Fibroblast of lung (primary cell): Measurements from ENCODE around the gene DZIP1. TPM values are rescaled to one million over a fixed set of nuclear protein-coding genes. Genes with fewer than 3 reads are reported as not detected.
A peak's percentile ranks its signal among the peaks of the same experiment; 100 is the strongest.

Source experiments
- DNase-seq, 2 donors: peaks; one replicate each; pipeline versions ENCODE4 v3.0.0 to v3.0.0-alpha.2; 2010; ENCODE audit warnings: low read depth in 2 of 2
- H2AFZ ChIP-seq: 2 replicates; pipeline ENCODE4 v1.5.1; 2012; ENCODE audit warnings: low read length, control low read depth, inconsistent platforms
- H3K27ac ChIP-seq: 2 replicates; pipeline ENCODE4 v1.5.1; 2011; ENCODE audit warnings: low read length, control low read depth; ENCODE audit not compliant: insufficient read depth
- H3K27me3 ChIP-seq: 2 replicates; pipeline ENCODE4 v1.5.1; 2011; ENCODE audit warnings: mild to moderate bottlenecking, low read length; ENCODE audit not compliant: control insufficient read depth, insufficient read depth
- H3K36me3 ChIP-seq: 2 replicates; pipeline ENCODE4 v1.5.1; 2011; ENCODE audit warnings: low read length; ENCODE audit not compliant: control insufficient read depth, insufficient read depth
- H3K4me1 ChIP-seq: 2 replicates; pipeline ENCODE4 v1.5.1; 2011; ENCODE audit warnings: low read length; ENCODE audit not compliant: control insufficient read depth, insufficient read depth; ENCODE audit errors: extremely low read depth
- H3K4me2 ChIP-seq: 2 replicates; pipeline ENCODE4 v1.5.1; 2011; ENCODE audit warnings: low read length, control low read depth; ENCODE audit not compliant: insufficient read depth; ENCODE audit errors: extremely low read depth
- H3K4me3 ChIP-seq, 4 experiments: fragments of 200-600 bp in 1 of 4; sonication (generic) in 1 of 4; replicated peaks in 1 of 4; 2 replicates each; pipeline ENCODE4 v1.5.1; 2011 to 2016; ENCODE audit warnings: low read length in 4 of 4, low read depth in 3 of 4, mild to moderate bottlenecking in 3 of 4, control low read depth in 2 of 4, inconsistent platforms in 1 of 4, mixed read lengths in 1 of 4; ENCODE audit not compliant: insufficient read depth in 1 of 4; ENCODE audit errors: control extremely low read depth in 1 of 4
- H3K79me2 ChIP-seq: 2 replicates; pipeline ENCODE4 v1.5.1; 2012; ENCODE audit warnings: mild to moderate bottlenecking, low read length, inconsistent platforms; ENCODE audit not compliant: control insufficient read depth, insufficient read depth
- H3K9ac ChIP-seq: 2 replicates; pipeline ENCODE4 v1.5.1; 2011; ENCODE audit warnings: mild to moderate bottlenecking, low read length, control low read depth; ENCODE audit not compliant: insufficient read depth
- H3K9me3 ChIP-seq: 2 replicates; pipeline ENCODE4 v1.5.1; 2012; ENCODE audit warnings: low read depth, low read length; ENCODE audit not compliant: control insufficient read depth, insufficient read depth
- H4K20me1 ChIP-seq: 2 replicates; pipeline ENCODE4 v1.5.1; 2011; ENCODE audit warnings: low read length; ENCODE audit not compliant: control insufficient read depth, insufficient read depth; ENCODE audit errors: extremely low read depth
- CTCF ChIP-seq, 2 donors: IDR thresholded peaks in 1 of 2; conservative IDR thresholded peaks in 1 of 2; 1 replicate in 1 of 2; 2 replicates in 1 of 2; pipeline ENCODE4 v1.5.1; 2011 to 2012; ENCODE audit warnings: low read length in 2 of 2, control low read depth in 1 of 2, inconsistent platforms in 1 of 2, low read depth in 1 of 2, mild to moderate bottlenecking in 1 of 2
- EZH2 ChIP-seq: IDR thresholded peaks from 2 replicates; pipeline ENCODE4 v1.5.1; 2012; ENCODE audit warnings: low read length, control low read depth, mild to moderate bottlenecking; ENCODE audit errors: missing control alignments
- polyA plus RNA-seq, 2 donors: library from polyadenylated mRNA; depleted of rRNA in 1 of 2; stranded (reverse) in 1 of 2; unstranded in 1 of 2; fragments of >200 nt; gene quantifications; 2 replicates each; pipeline ENCODE4 v1.2.1, GENCODE V29; 2011 to 2012; ENCODE audit warnings: missing spikeins in 1 of 2
- total RNA-seq: library from RNA; depleted of rRNA; stranded (reverse); fragments of >200 nt; gene quantifications from 2 replicates; pipeline ENCODE4 v1.2.1, GENCODE V29; 2014

Gene DZIP1
- total and polyA plus RNA-seq, 2 donors (not counting 1 experiment from before 2014, with no cell fraction given): 24.0 to 37.3 TPM

- no peaks in the 10 kb centered on the region for H3K27me3 ChIP-seq
- peak; percentile 43 to 80 for DNase-seq
- H3K4me1 ChIP-seq: peaks cover 2% of the 10 kb centered on the region
- no peaks in the 10 kb centered on the region for H4K20me1 ChIP-seq
- TF ChIP-seq EZH2 (no peak), CTCF (conservative IDR thresholded peaks at IDR 0.05 in 1 of 2, IDR thresholded peaks at IDR 0.05 in 1 of 2; ENCODE audit: low read depth in 1 of 2, low read length in 2 of 2) (no peak)
- no peak overlapping the region for H3K9ac ChIP-seq
- H3K27ac ChIP-seq: no peak overlapping the region
- H3K36me3 ChIP-seq: peaks cover 8% of the 10 kb centered on the region
- H3K4me3 ChIP-seq: no peak overlapping the region
- H2AFZ ChIP-seq: no peak overlapping the region
- no peaks in the 10 kb centered on the region for H3K79me2 ChIP-seq
- no peak overlapping the region for H3K4me2 ChIP-seq
- no peaks in the 10 kb centered on the region for H3K9me3 ChIP-seq
Observed at GRCh38 chr13:95603887-95604555, 40.5 kb downstream of the DZIP1 start.

- no peak for TF ChIP-seq EZH2
- no peak for TF ChIP-seq CTCF (conservative IDR thresholded peaks at IDR 0.05 in 1 of 2, IDR thresholded peaks at IDR 0.05 in 1 of 2; ENCODE audit: low read depth in 1 of 2, low read length in 2 of 2)
- Histone ChIP-seq H2AFZ (no peak overlapping the region), H3K9me3 (no peaks in the 10 kb centered on the region), H3K9ac (no peak overlapping the region), H3K27ac (no peak overlapping the region), H3K4me2 (no peak overlapping the region), H4K20me1 (no peaks in the 10 kb centered on the region), H3K4me1 (no peaks in the 10 kb centered on the region), H3K79me2 (no peaks in the 10 kb centered on the region), H3K4me3 (no peak overlapping the region), H3K27me3 (no peaks in the 10 kb centered on the region), H3K36me3 (peaks cover 6% of the 10 kb centered on the region)
- no peak for DNase-seq
Observed at GRCh38 chr13:95601906-95602305, 42.6 kb downstream of the DZIP1 start.

- H3K9me3 ChIP-seq: no peaks in the 10 kb centered on the region
- H3K36me3 ChIP-seq: peaks cover 8% of the 10 kb centered on the region
- TF ChIP-seq EZH2 (no peak), CTCF (conservative IDR thresholded peaks at IDR 0.05 in 1 of 2, IDR thresholded peaks at IDR 0.05 in 1 of 2; ENCODE audit: low read depth in 1 of 2, low read length in 2 of 2) (no peak)
- H2AFZ ChIP-seq: no peak overlapping the region
- no peak for DNase-seq
- no peaks in the 10 kb centered on the region for H4K20me1 ChIP-seq
- no peak overlapping the region for H3K4me3 ChIP-seq
- H3K79me2 ChIP-seq: no peaks in the 10 kb centered on the region
- H3K4me2 ChIP-seq: no peak overlapping the region
- H3K27ac ChIP-seq: no peak overlapping the region
- H3K27me3 ChIP-seq: no peaks in the 10 kb centered on the region
- no peaks in the 10 kb centered on the region for H3K4me1 ChIP-seq
- no peak overlapping the region for H3K9ac ChIP-seq
Observed at GRCh38 chr13:95601216-95601615, 43.3 kb downstream of the DZIP1 start.
